ENCODE data around the gene NPAS2. TPM values are rescaled to one million over a fixed set of nuclear protein-coding genes. Genes with fewer than 3 reads are reported as not detected.

NPAS2 gene
- total RNA-seq, 4 donors from 2014 or later, result 4.7 to 131 (median 11.2) TPM

- TF ChIP-seq CTCF (IDR thresholded peaks at IDR 0.05; ENCODE audit: low read depth), result no peak
Measured at GRCh38 chr2:100923461-100924060, 103.6 kb downstream of the NPAS2 start.

DNA sequence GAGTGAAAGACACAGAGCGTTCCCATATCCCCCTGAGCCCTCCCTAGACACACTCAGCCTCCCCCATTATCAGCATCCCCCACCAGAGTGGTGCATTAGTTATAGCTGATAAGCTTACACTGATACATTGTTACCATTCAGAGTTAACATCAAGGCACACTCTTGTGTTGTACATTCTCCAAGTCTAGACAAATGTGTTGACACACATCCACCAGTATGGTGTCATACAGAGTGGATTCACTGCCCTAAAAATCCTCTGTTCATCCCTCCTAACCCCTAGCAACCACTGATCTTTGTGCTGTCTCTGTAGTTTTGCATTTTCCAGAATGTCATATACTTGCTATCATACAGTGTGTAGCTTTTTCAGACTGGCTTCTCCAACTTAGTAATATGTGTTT, 104.2 kb downstream of the NPAS2 start:
- no peak for TF ChIP-seq CTCF (IDR thresholded peaks at IDR 0.05; ENCODE audit: low read depth)

- no peak for TF ChIP-seq CTCF (IDR thresholded peaks at IDR 0.05; ENCODE audit: low read depth)
Measured at GRCh38 chr2:100924520-100925451, 104.8 kb downstream of the NPAS2 start.

- TF ChIP-seq CTCF (IDR thresholded peaks at IDR 0.05; ENCODE audit: low read depth), result no peak
Measured at GRCh38 chr2:100928235-100928634, 108.3 kb downstream of the NPAS2 start.

DNA sequence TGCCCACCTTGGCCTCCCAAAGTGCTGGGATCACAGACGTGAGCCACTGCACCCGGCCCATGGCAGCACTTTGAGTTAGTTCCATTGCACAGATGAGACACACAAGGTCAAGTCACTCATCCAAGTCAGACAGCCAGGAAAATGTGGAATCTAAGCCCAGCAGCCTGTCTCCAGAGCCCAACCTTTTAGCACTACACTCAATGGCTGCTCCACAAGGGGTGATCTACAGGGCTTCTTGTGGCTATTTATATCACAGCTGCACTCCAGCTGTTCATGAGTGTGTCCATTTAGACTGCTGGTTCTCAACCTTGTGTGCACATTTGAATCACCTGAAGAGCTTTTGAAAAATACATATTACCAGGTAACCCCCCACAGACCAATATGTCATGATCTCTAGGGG, 109.2 kb downstream of the NPAS2 start:
- TF ChIP-seq CTCF (IDR thresholded peaks at IDR 0.05; ENCODE audit: low read depth), result no peak

DNA sequence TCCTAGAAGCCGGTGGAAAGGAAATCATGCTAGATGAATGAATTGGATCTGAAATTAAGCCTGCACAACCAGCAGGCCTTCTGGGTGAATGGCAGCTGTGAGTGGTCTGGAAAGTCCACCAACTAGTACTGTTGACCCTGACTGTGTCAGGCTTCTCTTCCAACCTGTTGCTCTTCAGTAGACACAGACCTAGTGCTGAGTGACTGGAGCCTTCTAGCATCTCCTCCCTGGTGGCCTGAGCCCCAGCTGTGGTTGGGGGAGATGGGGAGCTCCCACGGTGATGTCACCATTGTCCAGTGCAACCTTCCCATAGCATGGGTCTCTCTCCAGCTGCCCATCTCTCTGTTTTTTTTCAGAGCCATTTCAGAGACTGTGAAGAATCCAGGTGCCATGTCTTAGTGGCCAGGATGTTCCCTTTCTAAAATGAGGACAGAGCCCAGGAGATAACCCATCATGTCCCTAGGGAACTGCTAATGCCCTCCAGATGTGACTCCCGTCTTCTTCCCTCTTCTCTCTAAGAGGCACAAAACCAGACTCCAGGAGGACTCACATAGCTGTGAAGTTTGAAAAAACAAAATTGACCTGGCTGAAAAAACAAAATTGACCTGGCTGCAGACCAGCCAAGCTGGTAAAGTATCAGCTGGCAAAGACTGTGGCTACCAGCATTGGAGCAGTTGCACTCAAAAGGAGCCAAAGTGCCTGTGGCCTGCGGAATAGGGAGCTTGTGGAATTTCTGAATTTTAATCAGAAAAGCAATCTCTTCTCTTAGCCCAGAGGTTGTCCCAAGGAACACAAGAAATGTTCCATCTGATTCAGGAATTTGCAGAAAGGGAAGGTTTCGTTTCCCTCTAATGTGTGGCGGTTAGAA, 114.8 kb downstream of the NPAS2 start:
- TF ChIP-seq CTCF (IDR thresholded peaks at IDR 0.05; ENCODE audit: low read depth), result no peak

GRCh38 chr2:100935372-100935752, 115.4 kb downstream of the NPAS2 start:
- no peak for TF ChIP-seq CTCF (IDR thresholded peaks at IDR 0.05; ENCODE audit: low read depth)
